HG03565 (cell line): ENCODE data around the gene RPS8.
"Not testable (repeated sequence)": the region's sequence is repeated elsewhere in the genome, so short reads cannot be mapped to it uniquely, and the experiment has no call there.

Source experiments
- ATAC-seq: cut with Tn5 transposase; IDR thresholded peaks from one replicate; pipeline ENCODE4 v1.9.1; 2021; ENCODE audit warnings: mild to moderate bottlenecking, moderate library complexity; ENCODE audit not compliant: unreplicated experiment

Gene RPS8

DNA sequence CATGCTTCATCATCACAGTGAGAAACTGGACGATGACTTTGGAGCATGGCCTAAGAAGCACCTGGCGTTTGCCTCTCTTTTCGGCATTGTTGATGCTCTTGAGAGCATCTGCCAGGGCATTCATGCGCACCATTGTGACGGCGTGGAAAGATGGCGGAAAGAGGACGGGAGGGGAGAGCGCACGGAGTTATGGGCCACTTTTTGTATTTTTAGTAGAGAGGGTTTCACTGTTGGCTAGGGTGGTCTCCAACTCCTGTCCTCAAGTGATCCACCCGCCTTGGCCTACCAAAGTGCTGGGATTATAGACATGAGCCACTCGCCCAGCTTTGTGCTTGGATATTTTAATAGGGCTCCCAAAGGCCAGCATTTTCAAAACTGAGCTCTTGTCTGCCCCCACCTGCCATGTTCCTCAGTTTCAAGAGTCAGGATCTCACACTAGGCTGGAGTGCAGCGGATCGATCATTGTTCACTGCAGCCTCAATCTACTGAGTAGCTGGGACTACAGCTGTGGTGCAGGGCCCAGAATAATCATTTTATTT, 5.3 kb downstream of the RPS8 start:
- ATAC-seq, result no peak

DNA sequence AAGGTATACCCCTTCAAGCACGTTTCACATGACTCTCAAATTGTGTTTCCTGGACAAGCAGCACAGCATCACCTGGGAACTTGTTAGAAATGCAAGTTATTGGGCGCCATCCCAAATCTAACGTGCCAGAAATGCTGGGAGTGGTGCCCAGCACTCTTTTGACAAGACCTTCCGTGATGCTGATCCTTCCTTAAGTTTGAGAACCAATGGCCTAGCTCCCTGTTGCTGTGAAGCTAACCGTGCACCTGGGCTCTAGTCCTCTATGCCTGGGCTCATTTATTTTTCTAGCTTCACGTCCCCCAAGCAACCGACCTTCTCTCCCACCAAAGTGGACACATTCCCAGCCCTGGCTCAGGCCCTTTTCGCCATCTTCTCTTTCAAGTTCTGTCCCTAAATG, 8.4 kb downstream of the RPS8 start:
- ATAC-seq, result no peak

DNA sequence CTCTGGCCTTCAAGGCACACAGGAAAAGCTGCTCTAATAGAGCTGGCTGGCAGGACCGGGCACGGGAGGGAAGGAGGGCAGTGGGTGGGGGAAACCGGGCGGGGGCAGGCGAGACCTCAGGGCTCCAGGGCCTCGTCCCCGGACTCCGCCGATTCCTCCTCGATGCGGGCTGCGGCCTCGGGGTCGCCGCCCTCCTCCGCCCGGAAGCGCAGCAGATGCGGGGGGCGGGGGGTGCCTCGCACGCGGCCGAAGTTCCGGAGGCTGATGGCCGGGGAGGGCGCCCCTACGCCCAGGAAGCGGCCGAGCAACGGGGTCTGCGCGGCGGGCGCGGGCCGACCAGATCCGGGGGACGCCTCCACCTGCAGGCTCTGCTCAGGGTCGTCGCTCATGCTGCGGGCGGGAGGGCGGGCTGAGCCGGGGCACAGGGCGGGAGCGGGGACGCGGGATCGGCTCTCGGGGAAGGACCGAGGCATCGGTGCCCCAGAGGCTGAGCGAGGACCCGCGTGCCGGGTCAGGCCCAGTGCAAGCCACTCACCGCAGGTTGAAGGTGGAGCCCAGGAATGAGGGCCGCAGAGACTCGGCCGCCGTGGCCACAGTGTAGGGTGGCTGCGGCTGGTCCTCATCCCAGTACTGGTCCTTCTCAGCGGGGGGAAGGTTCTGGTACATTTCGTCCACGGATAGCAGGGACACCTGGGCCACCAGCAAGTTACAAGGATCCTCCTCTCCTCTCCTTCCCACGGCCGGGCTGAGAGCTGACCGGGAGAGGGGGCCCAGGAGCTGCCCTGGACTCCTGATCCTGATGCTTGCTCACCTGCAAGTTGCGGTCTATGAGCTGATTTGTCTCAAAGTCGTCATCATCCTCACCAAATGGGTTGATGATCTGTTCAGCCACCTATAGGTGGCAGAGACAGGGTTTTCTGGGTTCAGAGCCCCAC, 9.0 kb downstream of the RPS8 start:
- ATAC-seq, result no peak

DNA sequence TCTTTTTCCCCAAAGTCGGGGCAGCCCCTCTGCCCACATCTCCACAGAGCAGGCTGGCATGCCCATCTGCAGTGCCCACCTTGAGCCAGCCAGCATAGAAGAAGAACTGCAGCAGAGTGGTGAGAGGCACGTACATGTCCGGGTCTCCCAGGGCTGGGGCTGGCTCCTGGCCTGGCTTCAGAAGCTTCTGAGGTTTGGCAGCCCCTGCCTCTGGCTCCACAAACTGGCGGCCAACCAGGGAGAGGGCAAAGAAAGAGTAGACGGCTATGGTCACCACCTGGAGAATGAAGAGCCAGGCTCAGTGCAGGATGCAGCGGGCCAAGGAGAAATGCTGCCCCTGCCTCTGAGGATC, 9.7 kb downstream of the RPS8 start:
- ATAC-seq, result no peak

DNA sequence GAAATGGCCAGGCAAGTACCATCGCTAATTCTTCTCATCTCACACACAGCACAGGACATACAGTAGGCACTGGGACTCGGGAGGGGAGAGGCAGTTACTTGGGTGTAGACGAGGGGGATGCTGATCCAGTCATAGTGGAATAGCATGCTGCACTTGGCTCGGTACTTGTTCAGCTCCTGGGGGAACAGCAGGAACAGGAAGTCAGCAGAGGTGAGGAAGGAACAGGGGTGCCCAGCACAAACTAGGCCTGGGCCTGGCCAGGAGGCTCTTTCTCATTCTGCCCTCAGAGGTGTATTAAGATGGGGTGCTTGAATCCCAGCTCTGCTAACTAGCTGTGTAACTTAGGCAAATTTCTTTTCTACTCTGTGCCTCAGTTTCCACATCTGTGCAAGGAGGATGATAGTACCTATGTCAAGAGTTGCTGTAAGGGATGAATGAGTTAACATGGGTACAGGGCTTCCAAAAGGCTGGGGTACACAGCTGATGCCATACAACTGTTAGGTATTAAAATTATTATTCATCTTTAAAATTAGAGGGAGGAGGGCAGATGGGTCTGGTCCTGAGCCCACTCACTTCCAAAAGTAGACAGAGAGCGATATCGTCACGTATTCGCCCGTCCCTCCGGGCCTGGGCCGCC, 10.3 kb downstream of the RPS8 start:
- no peak for ATAC-seq

DNA sequence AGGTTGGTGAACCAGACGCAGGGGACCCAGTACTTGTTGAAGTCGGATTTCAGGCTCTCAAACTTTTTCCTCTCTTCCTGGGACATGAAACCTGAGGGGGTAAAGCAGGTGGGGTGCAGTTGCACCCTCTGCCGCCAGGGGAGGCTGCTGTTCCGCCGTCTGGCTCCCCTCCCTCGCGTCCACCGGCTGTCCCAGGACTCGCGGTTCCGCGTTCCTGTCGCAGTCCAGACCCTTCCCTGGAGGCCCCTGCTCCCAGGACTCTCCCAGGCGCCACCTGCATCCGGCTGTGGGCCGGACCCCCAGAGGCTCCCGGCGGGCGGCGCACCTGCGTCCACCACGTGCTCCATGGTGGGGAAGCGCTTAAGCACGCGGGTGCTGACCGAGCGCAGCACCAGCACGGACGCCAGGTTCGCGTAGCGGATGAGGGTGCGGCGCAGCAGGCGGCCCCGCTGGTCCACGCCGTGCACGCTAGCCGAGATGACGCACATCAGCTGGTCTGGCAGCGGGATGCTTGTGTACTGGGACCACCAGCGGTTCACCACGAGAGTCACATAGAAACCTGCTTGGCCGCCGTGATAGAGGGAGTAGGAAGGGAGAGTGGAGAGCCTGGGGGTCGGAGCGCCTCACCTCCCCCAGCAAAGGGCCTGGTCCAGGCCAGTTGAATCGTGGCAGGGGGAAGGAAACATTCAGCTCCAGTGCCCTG, 10.9 kb downstream of the RPS8 start:
- peak; percentile 35 for ATAC-seq

DNA sequence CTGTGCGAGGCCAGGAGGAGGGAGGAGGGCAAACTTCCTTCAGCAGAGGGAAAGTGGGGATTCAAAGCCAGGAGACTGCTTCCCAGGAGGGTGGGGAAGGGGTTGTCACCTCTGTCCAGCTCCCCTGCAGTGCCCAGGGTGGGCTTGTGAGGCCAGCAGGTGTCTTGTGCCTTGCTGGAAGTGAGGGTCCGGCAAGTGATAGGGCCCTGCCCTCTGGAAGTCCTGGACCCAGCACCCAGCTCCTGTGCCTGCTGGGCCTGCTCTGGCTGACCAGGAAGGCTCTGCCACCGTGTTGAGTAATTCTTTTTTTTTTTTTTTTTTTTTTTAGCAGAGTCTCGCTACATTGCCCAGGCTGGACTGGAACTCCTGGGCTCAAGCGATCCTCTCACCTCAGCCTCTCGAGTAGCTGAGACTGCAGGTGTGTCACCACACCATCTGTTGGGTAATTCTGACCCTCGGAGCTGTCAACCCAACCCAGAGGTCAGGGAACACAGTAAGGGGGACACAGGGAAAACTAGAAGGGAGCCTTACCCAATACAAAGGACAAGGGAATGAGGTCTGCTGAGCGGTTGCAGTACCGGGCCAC, 11.6 kb downstream of the RPS8 start:
- no peak for ATAC-seq

DNA sequence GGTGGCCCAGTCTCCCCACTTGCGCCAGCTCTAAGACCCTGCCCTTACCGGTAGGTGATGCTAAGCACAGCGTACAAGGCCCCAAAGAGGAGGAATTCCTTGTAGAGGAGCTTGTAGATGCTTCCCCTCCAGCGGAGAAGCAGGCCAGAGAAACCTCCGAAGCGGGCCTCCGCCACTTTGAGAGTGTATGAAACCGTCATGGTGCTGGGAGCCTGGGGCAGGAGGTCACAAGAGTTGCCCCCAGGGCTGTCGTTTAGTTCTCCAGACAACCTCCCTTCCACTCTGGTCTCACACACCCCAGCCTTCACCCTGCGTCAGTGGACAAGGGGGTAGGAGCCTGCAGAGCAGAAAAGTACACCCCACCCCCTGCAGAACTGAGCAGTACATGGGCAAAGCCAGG, 12.2 kb downstream of the RPS8 start:
- ATAC-seq, result no peak

DNA sequence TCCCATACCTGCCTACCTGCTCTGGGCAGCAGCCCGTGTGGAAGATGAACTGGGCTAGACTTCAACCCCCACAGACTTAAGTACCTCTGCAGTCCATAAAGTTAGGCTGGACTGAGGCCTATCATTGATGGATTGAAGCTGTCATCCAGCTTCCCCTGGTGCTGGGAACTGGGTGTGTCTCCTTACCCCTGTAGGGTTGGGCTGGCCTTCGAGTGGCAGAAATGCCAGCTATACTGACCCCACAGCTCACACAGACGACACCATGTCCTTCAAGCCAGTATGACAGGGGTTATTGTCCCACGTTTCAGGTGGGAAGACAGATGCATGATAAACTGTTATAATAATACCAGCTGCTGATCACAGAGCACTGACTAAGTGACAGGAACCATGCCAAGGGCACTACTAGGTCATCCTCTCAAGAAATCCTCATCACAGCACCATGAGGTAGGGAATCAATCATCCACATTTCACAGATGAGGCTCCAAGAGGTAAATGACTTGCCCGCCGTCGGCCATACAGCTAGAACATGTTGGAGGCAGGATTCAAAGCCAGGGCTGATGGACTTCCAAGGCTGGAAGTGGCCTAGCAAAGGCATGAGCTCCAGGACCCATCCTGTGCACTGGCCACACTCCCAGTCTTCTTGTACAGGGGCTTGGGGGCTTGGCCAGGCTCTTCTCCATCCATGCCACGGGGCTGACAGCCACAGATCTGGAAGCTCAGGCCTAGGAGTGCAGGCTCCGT, 12.9 kb downstream of the RPS8 start, which contains the start of gene BEST4:
BEST4 (minus strand) TSS at position 51 of the 741 bp plus-strand sequence. CDS start 465 bp downstream, outside the sequence.
- ATAC-seq, result no peak

DNA sequence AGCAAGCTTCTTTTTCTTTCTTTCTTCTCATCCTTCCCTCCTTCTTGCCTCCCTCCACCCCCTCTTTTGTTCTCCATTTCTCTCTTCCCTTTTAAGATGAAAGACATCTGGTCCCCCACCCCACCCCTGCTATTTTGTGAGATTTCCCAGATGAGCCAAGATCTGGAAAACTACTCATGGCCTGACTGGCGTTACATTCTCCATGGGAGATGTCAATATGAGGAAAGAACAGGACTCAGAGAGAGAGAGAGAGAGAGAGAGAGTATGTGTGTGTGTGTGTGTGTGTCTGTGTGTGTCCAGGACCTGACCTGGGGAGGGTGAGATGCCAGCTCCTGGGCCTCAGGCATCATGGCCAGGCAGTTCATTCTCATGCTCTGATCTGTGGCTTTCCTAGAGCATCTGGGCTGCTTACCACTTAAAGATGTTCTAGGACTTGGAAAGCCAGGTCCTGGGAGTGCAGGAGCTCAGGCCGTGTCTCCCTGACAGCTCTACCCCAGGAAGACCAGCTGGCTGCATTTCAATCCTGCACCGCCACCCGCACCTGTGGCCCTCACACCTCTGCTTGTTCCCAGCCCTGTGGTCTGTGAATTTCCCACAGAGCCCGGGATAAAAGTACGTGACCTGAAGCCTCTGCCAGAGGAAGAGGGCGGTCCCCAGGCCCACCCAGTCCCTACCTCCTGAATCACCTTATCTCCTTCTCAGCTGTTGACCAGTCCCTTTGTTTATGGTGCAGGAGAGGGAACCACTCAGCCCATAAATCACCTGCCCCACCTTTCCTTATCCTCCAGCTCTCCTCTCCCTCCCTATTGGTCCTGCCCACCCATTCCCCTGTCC, 15.8 kb downstream of the RPS8 start:
- no peak for ATAC-seq

DNA sequence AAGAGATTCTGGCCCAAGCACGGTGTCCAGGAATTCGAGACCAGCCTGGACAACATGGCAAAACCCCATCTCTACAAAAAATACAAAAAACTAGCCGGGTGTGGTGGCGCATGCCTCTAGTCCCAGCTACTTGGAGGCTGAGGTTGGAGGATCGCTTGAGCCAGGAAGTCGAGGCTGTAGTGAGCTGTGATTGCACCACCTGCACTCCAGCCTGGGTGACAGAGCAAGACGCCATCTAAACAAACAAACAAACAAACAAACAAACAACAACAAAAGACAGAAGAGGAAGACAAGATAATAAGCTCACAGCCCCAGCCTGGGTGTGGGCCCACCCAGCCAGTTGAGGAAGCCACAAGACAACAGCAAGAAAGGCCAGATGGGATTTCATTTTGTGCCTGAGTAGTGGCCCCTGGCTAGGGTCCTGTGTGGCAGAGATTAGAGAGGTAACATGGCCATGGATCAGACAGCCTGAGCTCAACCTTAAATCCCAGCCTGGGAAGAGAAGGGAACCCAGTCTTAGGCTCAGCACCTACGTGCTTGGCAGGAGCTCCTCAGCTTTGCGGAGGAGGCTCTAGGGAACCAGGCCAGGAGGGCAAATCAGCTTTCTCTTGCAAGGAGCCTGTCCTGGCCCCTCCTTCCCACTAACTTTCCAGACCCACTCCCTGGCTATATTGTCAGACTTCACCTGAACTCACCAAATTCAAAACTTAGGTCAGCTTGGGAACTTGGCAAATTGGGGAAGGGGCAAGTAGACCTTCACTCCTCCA, 17.6 kb downstream of the RPS8 start:
- no peak for ATAC-seq

DNA sequence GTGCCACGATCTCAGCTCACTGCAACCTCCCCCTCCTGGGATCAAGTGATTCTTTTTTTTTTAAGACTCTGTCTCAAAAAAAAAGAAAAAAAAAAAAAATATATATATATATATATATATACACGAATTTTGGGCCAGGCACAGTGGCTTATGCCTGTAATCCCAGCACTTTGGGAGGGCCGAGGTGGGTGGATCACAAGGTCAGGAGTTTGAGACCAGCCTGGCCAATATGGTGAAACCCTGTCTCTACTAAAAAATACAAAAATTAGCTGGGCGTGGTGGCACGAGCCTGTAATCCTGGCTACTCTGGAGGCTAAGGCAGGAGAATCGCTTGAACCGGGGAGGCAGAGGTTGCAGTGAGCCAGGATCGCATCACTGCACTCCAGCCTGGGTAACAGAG, 22.5 kb downstream of the RPS8 start:
- ATAC-seq, result not testable (repeated sequence)

DNA sequence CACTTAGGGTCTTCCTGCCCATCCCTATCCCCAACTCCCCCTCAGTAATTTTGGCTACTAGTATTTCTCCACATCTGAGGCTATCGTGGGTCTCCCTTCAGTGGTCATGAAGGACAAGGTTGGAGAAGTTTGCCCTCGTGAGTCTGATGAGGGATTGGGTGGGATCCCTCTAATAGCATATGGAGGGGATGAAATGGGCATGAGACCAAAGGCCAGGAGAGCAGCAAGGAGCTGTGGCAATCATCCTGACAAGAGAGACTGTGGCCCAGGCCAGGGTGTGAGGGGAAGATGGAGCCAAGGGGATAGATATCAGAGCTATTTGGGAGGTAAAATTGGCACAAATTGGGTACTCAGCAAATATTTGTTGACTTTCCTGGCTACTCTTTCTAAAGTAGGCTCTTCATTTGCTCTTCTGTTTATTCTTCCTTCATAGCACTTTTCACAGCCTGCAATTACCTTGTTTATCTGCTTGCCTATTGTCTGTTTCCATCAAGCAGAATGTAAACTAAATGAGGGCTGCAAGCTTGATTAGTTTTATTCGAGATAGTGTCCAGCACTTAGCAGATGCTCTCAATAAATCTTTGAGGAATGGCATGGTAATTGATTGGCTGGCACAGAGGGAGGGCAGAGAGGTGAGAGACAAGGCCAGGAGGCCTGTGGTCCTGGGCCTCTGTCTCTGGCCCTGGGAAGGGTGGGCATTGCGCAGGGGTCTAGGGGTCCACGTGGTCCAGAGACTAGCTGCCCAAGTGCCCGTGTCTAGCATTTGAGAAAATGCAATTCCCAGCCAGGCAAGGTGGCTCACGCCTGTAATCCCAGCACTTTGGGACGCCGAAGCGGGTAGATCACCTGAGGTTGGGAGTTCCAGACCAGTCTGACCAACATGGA, 23.4 kb downstream of the RPS8 start:
- ATAC-seq, result no peak

DNA sequence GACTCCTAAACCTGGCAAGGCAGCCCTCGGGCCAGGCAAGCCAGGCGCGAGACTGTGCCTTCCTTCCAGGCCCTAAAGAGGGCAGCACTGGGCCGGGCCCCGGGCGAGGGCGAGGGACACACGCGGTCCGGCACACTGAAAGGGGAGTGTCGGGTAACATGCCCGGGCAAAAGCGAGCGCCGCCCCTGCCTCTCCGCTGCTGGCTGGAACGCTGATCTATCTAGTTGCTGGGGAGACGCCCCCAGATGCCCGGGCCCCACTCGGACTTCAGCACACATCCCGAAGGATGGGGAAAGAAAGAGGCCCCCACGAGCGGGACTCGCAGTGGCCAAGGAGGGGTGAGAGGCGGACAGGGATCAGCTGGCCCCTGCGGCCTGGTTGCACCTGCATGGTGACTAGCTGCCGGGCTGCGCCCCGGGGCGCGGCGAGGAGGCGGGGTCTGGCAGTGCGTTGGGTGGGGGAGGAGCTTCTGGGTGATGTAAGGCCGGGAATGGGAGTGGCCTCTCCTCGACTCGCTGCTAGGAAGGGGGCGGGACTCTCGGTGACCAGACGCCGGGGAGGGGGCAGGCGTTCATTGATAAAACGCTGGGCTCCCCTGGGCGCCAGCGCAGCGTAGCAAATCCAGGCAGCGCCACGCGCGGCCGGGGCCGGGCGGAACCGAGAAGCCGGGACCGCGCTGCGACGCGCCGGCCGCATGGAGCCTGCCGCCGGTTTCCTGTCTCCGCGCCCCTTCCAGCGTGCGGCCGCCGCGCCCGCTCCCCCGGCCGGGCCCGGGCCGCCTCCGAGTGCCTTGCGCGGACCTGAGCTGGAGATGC, 24.6 kb downstream of the RPS8 start, which contains the start of gene PLK3:
PLK3 (plus strand) TSS at position 608 of the 815 bp plus-strand sequence; CDS start at position 695, 87 bp downstream.
- peak; percentile 69 for ATAC-seq

DNA sequence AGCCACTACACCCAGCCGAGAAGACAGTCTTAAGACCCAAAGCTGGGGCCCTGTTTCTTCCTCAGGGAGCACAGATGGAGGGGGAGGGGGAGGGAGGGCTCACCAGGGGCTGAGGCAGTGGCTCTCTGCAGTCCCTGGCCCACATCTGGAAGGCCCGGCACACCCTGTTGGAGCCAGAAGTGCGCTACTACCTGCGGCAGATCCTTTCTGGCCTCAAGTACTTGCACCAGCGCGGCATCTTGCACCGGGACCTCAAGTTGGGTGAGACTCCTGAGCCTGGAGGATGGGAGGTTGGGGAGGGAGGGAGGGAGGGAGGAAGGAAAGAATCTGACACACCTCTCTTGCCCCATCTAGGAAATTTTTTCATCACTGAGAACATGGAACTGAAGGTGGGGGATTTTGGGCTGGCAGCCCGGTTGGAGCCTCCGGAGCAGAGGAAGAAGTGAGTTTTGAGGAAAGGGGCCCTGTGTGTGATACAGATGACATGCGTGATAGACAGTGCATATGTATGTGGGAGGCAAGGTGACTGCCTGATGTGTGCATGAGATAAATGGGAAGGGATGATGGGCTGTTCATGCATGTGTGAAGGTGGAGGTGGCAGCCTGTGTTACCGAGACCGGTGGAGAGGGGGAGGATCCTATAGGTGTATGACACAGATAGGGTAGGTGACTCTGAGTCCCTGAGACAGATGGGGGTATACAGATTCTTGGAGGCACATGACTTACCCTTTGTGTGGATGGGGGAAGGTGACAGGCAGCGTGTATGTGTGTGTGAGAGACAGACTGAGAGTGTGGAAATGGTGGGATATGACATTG, 26.4 kb downstream of the RPS8 start:
- no peak for ATAC-seq
